Measurements from ENCODE around the gene CHST1.

DNA sequence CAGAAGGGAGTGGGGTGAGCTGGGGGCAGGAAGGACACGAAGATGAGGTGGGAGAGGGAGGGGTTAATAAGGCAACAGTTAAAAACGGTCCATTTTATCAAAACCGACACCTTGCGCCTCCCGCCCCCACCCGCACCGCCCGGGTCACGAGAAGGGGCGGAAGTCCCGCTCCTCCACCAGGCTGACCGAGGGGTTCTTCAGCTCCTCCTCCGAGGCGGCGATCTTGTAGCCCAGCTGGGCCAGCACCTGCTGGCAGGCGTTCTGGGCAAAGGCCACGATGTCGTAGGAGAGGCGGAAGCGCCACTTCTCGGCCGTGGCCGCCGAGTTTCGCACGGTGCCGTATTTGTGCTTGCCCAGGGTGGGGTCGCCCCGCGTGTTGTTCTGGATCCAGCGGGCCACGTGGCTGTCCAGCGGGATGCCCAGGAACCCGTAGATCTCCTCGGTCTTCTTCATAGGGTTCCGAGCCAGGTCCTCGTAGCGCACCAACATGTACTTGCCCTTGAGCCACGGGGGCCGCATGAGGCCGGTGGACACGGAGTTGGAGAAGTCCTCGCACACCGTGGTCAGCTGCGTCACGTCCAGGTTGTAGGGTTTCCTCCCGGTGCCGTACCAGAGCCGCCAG is 15.8 kb downstream of the CHST1 start:
- no peak for TF ChIP-seq CTCF (IDR thresholded peaks at IDR 0.05)
- no peak for TF ChIP-seq HOXA7 (CRISPR knock-in tag; IDR thresholded peaks at IDR 0.05)
- TF ChIP-seq PHF8 (IDR thresholded peaks at IDR 0.05; ENCODE audit: borderline replicate concordance, low read depth): no peak
- no peak for TF ChIP-seq MAZ (IDR thresholded peaks at IDR 0.05; ENCODE audit: borderline replicate concordance, low read depth, low read length)
- TF ChIP-seq POLR2A (IDR thresholded peaks at IDR 0.05; ENCODE audit: low read length): no peak
- no peak for TF ChIP-seq MYC (IDR thresholded peaks at IDR 0.05; ENCODE audit: borderline replicate concordance, low read length)
- no peak for TF ChIP-seq TP53 (CRISPR knock-in tag; IDR thresholded peaks at IDR 0.05)
- no peak for TF ChIP-seq REST (IDR thresholded peaks at IDR 0.05)
- TF ChIP-seq, protein P1, sequence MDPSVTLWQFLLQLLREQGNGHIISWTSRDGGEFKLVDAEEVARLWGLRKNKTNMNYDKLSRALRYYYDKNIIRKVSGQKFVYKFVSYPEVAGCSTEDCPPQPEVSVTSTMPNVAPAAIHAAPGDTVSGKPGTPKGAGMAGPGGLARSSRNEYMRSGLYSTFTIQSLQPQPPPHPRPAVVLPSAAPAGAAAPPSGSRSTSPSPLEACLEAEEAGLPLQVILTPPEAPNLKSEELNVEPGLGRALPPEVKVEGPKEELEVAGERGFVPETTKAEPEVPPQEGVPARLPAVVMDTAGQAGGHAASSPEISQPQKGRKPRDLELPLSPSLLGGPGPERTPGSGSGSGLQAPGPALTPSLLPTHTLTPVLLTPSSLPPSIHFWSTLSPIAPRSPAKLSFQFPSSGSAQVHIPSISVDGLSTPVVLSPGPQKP (IDR thresholded peaks at IDR 0.05; ENCODE audit: low read depth, low read length): no peak
- TF ChIP-seq KDM1A (IDR thresholded peaks at IDR 0.05; ENCODE audit: low read depth): no peak
- TF ChIP-seq CEBPB (IDR thresholded peaks at IDR 0.05): no peak
